Left hindlimb (tissue), 1 donor: ENCODE data around the gene TRPM2.

Experiments used
- DNase-seq: peaks from one replicate; pipeline ENCODE4 v3.0.0-alpha.2; 2018

TRPM2 gene

DNA sequence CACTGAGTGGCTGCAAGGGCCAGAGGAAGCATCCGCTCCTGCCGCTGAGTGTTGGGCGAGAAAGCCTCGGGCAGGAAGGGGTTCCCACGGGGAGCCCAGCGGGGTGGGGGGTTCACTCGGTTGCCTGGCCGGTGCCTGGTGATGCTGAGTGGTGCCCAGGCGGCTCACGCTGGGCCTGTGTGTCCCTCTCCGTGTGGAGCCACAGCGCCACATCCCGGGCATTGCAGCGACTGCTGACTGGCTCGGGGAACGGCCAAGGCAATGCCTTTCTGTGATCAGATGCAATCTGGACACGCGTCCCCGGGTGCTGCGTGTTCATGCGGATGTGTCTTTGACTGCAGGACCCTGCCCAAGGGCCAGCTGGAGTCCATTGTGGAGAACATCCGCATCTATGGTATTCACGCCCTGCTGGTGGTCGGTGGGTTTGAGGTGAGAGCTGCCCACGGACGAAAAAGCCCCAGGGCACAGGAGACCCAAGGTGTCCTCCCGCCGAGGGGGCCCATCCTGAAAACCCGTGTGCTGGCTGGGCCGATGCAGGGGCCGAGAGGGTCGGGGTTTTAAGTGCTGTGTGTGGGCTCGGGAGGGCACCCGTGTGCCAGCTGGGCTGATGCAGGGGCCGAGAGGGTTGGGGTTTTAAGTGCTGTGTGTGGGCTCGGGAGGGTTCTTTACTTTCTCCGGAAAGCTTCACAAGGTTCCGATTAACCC is 30.6 kb upstream of the TRPM2 start:
- DNase-seq, result no peak

DNA sequence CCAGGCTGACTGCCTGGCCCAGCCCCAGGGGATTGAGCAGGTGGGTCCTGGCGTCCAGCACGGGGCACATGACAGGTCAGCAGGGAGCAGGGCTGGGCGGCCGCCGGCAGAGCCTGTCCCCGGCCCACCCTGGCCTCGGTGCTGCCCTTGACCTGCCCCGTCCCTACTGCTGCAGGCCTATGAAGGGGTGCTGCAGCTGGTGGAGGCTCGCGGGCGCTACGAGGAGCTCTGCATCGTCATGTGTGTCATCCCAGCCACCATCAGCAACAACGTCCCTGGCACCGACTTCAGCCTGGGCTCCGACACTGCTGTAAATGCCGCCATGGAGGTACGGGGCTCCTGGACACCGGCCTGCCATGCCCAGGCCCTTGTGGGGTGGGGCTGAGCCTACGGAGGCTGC is 29.8 kb upstream of the TRPM2 start:
- DNase-seq, result no peak

DNA sequence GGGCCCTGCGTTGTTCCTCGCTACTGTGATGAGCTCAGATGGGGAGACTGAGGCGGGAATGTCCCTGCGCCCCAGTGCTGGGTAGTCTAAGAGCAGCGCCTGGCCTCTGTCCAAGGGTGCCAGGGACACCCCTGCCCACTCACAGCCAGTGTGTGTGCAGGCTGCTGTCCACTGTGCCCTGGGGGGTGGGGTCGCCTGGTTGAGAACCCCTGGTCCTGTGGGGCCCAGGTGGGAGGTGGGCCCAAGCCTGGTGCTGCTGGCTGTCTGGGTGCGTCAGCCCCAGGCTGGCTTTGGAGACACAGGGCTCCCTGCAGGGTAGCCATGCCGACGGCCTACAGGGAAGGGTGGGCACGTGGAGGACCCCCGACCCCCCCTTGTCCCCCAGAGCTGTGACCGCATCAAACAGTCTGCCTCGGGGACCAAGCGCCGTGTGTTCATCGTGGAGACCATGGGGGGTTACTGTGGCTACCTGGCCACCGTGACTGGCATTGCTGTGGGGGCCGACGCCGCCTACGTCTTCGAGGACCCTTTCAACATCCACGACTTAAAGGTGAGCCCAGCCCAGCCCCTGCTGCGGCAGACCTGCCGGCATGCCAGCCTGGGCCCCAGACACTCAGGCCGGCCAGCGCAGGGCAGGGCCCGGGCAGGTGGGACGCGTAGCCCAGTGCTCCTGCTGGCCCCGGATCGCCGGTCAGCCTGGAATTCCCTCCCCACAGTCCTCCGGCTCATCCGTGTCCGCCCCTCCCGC is 29.1 kb upstream of the TRPM2 start:
- DNase-seq, result no peak

- no peak for DNase-seq
Observed at GRCh38 chr21:44324854-44325107, 28.6 kb upstream of the TRPM2 start.

GRCh38 chr21:44325386-44326271 is 27.8 kb upstream of the TRPM2 start:
- DNase-seq, result no peak

GRCh38 chr21:44326272-44326647 is 27.2 kb upstream of the TRPM2 start:
- DNase-seq, result no peak

DNA sequence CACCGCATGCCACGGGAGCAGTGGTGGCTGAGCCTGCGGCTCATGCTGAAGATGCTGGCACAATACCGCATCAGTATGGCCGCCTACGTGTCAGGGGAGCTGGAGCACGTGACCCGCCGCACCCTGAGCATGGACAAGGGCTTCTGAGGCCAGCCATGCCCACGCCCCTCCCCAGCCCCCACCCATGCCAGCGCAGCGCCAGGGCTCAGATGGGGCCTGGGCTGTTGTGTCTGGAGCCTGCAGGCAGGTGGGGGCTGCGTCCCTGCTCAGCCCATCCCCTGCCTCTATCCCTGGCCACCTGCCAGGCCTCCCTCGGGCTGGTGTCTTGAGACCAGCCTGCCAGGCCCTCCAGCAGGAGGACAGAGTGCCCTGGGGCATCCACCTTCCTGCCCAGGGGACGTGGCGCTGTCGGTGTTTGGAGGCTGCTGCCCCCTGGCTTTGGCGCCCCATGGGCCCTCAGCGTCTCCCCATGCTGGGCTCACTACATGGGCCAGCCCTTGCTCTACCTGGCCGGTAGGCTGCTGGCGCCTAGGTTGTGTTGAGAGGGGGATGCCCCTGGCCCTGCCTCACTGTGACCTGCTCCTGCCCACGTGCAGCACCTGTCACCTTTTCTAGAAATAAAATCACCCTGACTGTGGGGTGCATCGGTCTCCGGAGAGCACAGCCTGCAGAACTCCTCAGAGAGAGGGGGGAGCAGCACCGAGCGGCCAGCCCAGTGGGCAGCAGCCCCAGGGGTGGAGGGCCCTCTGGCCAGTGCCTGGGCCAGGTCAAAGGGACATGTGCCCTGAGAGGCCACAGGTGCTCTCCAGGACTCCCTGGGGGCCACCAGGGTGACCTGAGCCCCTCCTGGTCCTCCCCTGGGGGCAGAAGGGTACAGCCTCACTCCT is 26.5 kb upstream of the TRPM2 start:
- no peak for DNase-seq

GRCh38 chr21:44327603-44327974 is 25.8 kb upstream of the TRPM2 start:
- DNase-seq, result no peak

GRCh38 chr21:44328242-44328895 is 25.1 kb upstream of the TRPM2 start:
- DNase-seq, result no peak

- DNase-seq, result no peak
Observed at GRCh38 chr21:44329086-44329889, 24.1 kb upstream of the TRPM2 start.

DNA sequence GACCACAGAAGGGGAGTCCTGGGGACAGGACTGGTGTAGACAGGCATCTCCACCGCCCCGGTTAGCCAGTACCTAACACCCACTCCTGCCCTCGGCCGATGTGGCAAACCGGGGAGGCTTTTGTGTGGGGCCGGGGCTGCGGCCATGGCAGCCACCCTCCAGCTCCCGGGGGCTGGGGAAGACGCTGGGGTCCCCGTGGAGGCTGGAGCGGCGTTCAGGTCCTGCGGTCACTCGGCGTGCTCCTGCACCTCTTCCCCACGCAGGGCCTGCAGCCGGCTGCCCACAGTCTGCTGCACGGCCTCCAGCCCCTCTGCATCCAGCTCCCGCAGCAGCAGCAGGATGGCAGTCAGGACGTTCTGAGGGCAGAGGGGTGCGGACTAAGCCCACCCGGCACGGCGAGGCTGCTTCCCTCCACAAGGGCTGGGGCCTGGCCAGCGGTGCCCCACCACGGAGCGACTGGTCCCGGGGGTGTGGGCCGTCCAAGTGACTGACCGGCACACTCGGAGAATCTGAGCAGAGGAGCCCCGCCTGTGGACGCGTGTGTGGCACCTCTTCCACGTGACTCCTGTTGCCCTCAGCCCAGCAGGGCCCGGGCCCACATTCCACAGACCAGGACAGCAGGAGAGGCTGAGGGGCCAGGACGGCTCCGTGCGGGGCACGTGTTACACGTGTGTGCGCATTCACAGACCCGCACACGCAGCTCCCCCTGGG is 23.3 kb upstream of the TRPM2 start:
- no peak for DNase-seq

DNA sequence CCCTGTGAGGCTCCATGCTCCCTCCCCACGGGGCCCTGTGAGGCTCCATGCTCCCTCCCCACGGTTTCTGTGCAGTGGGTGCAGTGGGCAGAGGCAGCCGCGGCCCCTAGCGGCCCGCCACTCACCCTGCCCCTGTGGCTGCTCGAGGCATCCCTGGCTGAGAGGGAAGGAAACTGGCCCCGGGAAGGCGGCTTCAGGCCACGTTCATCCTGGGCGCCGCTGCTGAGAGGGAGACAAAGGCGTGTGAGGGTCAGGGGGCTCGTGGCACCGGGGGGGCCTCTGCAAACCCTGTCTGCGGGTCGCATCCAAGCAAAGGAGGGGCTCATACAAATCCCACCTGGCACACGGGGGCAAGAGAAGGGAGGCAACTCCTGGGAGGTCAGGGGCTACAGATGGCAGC is 22.7 kb upstream of the TRPM2 start:
- no peak for DNase-seq

DNA sequence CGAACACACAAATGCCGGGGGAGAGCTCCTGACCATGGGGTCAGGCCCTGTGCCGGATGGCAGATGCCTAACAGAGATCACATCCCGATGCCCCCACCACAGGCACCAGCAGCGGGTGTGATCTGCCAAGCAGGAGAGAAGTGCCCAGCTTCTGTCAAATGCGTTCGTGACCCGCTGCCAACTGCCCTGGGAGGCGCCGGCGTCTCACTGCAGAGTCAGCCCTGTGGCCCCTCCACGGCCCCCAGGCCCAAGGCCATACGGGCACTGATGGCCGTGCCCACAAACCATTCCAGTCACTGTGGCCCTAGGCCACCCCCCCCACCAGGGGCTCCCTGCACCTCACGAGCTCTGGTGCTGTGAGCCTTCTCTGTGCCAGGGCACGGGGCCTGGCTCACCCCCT is 22.2 kb upstream of the TRPM2 start:
- no peak for DNase-seq

DNA sequence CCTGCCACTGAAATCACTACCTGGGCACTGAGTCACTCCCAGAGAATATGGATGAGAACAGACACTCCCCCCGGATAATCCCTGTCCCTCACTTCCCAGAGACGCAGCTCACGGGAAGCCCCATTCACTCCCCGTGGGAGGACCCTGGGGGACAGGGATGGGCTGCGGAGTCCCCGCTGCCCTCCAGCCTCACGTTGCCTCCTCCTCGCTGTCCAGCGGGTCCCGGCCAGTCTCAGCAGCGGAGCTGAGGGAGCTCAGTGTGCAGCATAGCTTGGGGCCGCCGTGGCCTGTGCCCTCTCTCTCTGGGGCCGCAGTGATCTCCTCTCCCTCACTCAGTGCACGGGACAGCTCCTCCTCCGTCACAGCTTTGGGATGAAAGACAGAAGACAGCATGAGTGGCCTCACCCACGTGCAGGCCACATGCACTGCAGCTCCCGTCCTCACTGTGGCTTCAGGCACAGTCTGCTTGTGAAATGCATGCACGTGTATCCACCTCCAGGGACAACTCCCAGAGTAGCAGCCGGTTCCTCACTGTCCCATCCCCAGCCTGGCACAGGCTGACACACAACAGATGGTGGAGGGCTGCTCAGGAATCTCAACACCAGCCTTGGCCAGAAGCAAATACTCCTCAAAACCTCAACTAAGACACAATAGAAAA is 21.6 kb upstream of the TRPM2 start:
- DNase-seq, result no peak

GRCh38 chr21:44332383-44332782 is 21.0 kb upstream of the TRPM2 start:
- DNase-seq, result no peak

GRCh38 chr21:44332965-44333364 is 20.5 kb upstream of the TRPM2 start:
- DNase-seq, result no peak

- DNase-seq, result no peak
Observed at GRCh38 chr21:44333509-44334328, 19.7 kb upstream of the TRPM2 start.

GRCh38 chr21:44334329-44335030 is 18.9 kb upstream of the TRPM2 start:
- no peak for DNase-seq
